ENCODE measurements around the gene KRT74. TPM values are rescaled to one million over a fixed set of nuclear protein-coding genes. Genes with fewer than 3 reads are reported as not detected.
"Not testable (repeated sequence)": the region's sequence is repeated elsewhere in the genome, so short reads cannot be mapped to it uniquely, and the experiment has no call there.

The KRT74 gene
- total and polyA plus RNA-seq, 10 of the 15 experiments (the other 5 are each of a cell fraction or from before 2014, with no cell fraction given), result not detected

DNA sequence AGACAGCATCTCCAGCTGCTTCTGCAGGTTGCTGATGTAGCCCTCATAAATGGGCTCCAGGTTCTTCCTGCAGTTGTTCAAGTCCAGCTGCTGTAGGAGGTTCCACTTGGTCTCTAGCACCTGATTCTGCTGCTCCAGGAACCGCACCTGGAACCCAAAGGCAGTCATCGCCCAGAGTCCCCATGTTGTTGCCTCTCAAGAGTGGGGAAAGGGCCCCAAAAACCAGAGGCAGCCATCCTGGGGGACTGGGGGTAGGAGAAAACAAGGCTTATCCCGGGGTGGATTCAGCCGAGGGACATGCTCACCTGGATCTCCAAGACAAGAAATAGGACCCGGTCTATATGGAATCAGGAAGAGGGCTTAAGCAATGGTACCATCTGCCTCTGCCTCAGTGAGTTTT is 25.3 kb upstream of the KRT74 start (continued):
- TF ChIP-seq NR2F1 (conservative IDR thresholded peaks at IDR 0.05) (no peak), CEBPB (IDR thresholded peaks at IDR 0.05; ENCODE audit: borderline replicate concordance in 1 of 2, low read depth in 2 of 2, low read length in 2 of 2) (no peak), SMC3 (IDR thresholded peaks at IDR 0.05; ENCODE audit: borderline replicate concordance, low read length) (no peak), HDAC6 (IDR thresholded peaks at IDR 0.05; ENCODE audit: unreplicated experiment) (no peak)

DNA sequence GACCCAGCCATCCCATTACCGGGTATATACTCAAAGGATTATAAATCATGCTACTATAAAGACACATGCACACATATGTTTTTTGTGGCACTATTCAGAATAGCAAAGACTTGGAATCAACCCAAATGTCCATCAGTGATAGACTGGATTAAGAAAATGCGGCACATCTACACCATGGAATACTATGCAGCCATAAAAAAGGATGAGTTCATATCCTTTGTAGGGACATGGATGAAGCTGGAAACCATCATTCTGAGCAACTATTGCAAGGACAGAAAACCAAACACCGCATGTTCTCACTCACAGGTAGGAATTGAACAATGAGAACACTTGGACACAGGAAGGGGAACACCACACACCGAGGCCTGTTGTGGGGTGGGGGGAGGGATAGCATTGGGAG is 20.6 kb upstream of the KRT74 start:
- H4K20me1 ChIP-seq (ENCODE audit: control insufficient read depth, insufficient read depth); SMC1A ChIA-PET (ENCODE audit: uncharacterized antibody, unreplicated experiment); intact Hi-C loops (cut with micrococcal nuclease; ENCODE audit: unreplicated experiment); H3K79me2 ChIP-seq (ENCODE audit: control insufficient read depth, insufficient read depth, low read length); H3K27me3 ChIP-seq (replicated peaks in 1 of 2; ENCODE audit: control insufficient read depth in 2 of 2, insufficient read depth in 2 of 2, low read length in 1 of 2); FAIRE-seq; RAD21 ChIA-PET (ENCODE audit: unreplicated experiment); H2AFZ ChIP-seq (ENCODE audit: control insufficient read depth, low read depth, low read length); ATAC-seq; H3K4me2 ChIP-seq (ENCODE audit: control insufficient read depth, insufficient read depth); in situ Hi-C loops (cut with MboI); DNase-seq (ENCODE audit: low read depth, low spot score); H3K4me3 ChIP-seq; POLR2A ChIA-PET; BruUV-seq (replicated peaks); H3K4me1 ChIP-seq (ENCODE audit: control insufficient read depth, insufficient read depth, low read length); H3K9me3 ChIP-seq (replicated peaks; ENCODE audit: control insufficient read depth, insufficient read depth, low read length); H3K36me3 ChIP-seq (ENCODE audit: control insufficient read depth in 2 of 2, insufficient read depth in 2 of 2, low read length in 1 of 2); H3K27ac ChIP-seq (ENCODE audit: control insufficient read depth, insufficient read depth); H3K9ac ChIP-seq (ENCODE audit: control insufficient read depth, insufficient read depth, low read length): not testable (repeated sequence)
- WGBS (ENCODE audit: insufficient coverage, insufficient replicate concordance, low lambda C conversion rate, missing lambda C conversion rate), result 48% methylated on average over 4 of the region's 4 CpGs
- CTCF ChIA-PET, result interaction anchor here (0.5 kb wide), 1 partner anchor 1195 kb away, joined by 3 read pairs; no protein-coding TSS in a partner anchor

DNA sequence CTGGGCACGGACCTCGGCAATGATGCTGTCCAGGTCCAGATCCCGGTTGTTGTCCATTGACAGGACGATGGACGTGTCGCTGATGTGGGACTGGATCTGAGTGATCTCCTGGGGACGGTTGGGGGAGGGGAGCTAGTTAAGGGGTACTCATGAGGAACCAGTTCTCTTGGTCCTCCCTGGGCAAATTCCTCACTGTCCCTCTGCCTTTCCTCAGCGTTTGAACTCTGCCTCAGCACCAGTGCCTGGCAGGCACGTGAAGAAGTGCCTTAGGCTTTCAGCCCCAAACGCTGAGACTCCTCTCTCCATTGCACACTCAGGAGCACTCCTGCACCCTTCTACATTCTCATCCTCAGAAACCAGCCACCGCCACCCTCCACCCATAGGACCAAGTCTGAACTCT is 17.9 kb upstream of the KRT74 start:
- FAIRE-seq (no peak), ATAC-seq (no peak), DNase-seq (ENCODE audit: low read depth, low spot score) (no peak)
- in situ Hi-C loops (cut with MboI) (no loop called here), intact Hi-C loops (cut with micrococcal nuclease; ENCODE audit: unreplicated experiment) (no loop called here)
- Histone ChIP-seq H3K9me3 (replicated peaks; ENCODE audit: control insufficient read depth, insufficient read depth, low read length) (no peaks in the 10 kb centered on the region), H3K9ac (ENCODE audit: control insufficient read depth, insufficient read depth, low read length) (no peak overlapping the region), H4K20me1 (ENCODE audit: control insufficient read depth, insufficient read depth) (no peaks in the 10 kb centered on the region), H2AFZ (ENCODE audit: control insufficient read depth, low read depth, low read length) (no peak overlapping the region), H3K4me3 (no peak overlapping the region), H3K27me3 (replicated peaks in 1 of 2; ENCODE audit: control insufficient read depth in 2 of 2, insufficient read depth in 2 of 2, low read length in 1 of 2) (peaks cover 0 to 3% of the 10 kb centered on the region in 2 experiments; a peak in 2 of 4 replicates), H3K4me2 (ENCODE audit: control insufficient read depth, insufficient read depth) (no peak overlapping the region), H3K4me1 (ENCODE audit: control insufficient read depth, insufficient read depth, low read length) (no peaks in the 10 kb centered on the region), H3K36me3 (ENCODE audit: control insufficient read depth in 2 of 2, insufficient read depth in 2 of 2, low read length in 1 of 2) (no peaks in the 10 kb centered on the region), H3K27ac (ENCODE audit: control insufficient read depth, insufficient read depth) (no peak overlapping the region), H3K79me2 (ENCODE audit: control insufficient read depth, insufficient read depth, low read length) (no peaks in the 10 kb centered on the region)
- ChIA-PET SMC1A (ENCODE audit: uncharacterized antibody, unreplicated experiment) (no interaction called here), CTCF (interaction anchor here (0.6 to 1.0 kb wide), 2 partner anchors 39 to 389 kb away, joined by 3 read pairs; partner anchors contain the start of gene KRT71), RAD21 (ENCODE audit: unreplicated experiment) (no interaction called here), POLR2A (no interaction called here)
- BruUV-seq (replicated peaks), result no TSS peak
- WGBS (ENCODE audit: insufficient coverage, insufficient replicate concordance, low lambda C conversion rate, missing lambda C conversion rate), result 21% methylated on average over 10 of the region's 11 CpGs
- no peak for TF ChIP-seq SIN3A (IDR thresholded peaks at IDR 0.05; ENCODE audit: low read depth, low read length)
- no peak for TF ChIP-seq LARP7 (IDR thresholded peaks at IDR 0.05)
- TF ChIP-seq, protein P1, sequence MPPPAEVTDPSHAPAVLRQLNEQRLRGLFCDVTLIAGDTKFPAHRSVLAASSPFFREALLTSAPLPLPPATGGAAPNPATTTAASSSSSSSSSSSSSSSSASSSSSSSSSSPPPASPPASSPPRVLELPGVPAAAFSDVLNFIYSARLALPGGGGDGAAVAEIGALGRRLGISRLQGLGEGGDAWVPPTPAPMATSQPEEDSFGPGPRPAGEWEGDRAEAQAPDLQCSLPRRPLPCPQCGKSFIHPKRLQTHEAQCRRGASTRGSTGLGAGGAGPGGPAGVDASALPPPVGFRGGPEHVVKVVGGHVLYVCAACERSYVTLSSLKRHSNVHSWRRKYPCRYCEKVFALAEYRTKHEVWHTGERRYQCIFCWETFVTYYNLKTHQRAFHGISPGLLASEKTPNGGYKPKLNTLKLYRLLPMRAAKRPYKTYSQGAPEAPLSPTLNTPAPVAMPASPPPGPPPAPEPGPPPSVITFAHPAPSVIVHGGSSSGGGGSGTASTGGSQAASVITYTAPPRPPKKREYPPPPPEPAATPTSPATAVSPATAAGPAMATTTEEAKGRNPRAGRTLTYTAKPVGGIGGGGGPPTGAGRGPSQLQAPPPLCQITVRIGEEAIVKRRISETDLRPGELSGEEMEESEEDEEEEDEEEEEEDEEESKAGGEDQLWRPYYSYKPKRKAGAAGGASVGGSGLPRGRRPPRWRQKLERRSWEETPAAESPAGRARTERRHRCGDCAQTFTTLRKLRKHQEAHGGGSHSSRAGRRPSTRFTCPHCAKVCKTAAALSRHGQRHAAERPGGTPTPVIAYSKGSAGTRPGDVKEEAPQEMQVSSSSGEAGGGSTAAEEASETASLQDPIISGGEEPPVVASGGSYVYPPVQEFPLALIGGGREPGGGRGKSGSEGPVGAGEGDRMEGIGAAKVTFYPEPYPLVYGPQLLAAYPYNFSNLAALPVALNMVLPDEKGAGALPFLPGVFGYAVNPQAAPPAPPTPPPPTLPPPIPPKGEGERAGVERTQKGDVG (CRISPR knock-in tag; IDR thresholded peaks at IDR 0.05), result no peak
- TF ChIP-seq ZBTB33 (IDR thresholded peaks at IDR 0.05), result no peak
- no peak for TF ChIP-seq NFIC (IDR thresholded peaks at IDR 0.05; ENCODE audit: low read depth, low read length)
- no peak for TF ChIP-seq RELA (IDR thresholded peaks at IDR 0.05; ENCODE audit: borderline replicate concordance, partially characterized antibody)
- no peak for TF ChIP-seq EP300 (IDR thresholded peaks at IDR 0.05; ENCODE audit: borderline replicate concordance in 1 of 2, control insufficient read depth in 1 of 2, low read depth in 2 of 2, low read length in 2 of 2)
- no peak for TF ChIP-seq SUZ12 (IDR thresholded peaks at IDR 0.05; ENCODE audit: unreplicated experiment)
